NCI-H2107 treated with DMSO at 0.1 percent for 48 hours (cell line): Measurements from ENCODE around the gene PTGES2.
"Not testable (repeated sequence)": the region's sequence is repeated elsewhere in the genome, so short reads cannot be mapped to it uniquely, and the experiment has no call there.

ENCODE experiments used
- DNase-seq: peaks from one replicate; lab custom pipeline; 2025; ENCODE audit not compliant: unreplicated experiment; lab: John Stamatoyannopoulos, UW

Gene PTGES2

DNA sequence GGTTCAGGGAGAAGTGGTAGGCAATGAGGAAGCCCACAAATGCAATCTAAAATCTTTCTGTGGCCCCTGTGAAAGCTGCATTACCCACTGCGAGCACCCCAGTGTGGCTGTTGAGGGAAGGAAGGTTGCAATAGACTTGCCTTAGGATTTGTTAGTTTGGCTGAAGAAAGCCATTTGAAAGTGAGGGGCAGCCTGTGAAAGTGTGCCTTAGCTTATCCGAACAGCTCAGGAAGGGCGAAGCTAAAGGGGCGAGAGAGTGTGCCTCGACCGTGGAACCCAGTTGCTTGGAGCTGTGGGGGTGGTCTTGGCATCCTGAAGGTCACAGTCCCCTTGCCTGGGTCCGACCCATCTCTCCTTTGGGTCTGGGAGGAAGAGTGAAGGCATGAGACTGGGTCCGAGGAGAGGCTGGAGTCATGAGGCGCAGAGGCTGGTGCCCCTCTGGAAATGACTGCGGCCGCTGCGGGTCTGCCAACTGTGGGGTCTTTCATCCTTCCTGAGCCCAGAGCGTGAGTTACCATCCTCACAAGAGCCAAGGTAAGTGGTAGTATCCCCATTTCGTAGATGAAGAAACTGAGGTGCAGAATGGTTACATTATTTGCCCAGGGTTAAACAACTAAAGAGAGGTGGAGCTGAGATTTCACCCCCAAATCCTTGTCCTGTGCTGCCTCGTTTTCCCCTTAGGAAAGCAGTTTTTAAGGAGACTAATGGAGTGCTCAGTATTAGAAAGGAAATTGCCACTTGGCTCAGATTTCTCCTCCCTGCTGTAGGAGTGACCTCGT, 35.1 kb downstream of the PTGES2 start:
- no peak for DNase-seq

DNA sequence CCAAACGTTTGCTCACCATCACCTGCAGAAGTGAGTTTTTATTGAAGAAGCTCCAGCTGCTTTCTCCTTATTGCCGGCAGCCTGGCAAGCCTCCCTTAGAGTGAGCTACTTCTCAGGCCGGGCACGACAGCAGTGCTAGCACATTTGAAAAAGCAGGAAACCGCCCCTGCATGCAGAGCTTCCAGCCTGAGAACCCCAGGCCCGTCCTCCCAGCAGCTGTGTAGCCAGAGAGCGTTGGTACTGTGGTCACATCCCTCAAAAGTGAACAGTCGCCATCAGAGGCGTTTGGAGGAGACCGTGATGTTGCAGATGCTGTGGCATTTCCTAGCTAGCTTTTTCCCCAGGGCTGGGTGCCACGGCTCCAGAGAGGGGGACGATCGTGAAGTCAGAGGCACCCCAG, 36.0 kb downstream of the PTGES2 start:
- DNase-seq = no peak

DNA sequence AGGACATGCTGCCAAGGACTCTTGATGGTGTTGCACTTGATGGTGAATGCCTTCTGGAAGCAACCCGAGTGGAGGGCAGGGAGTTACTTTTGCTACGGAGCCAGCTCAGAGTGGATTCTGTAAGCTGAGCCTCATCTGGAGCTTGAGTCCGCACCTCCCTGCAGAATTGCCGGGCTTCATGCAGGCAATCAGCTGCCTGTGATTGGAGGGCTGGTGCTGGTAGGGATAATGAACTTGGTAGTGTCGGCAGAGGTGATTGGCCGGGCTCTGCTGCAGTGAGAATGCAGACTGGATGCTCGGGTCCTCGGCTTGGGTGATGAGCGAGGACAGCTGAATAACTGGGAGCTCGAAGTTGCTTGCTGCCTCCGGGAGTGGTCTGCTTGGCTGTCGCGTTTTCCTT, 36.4 kb downstream of the PTGES2 start:
- peak; percentile 83 for DNase-seq

DNA sequence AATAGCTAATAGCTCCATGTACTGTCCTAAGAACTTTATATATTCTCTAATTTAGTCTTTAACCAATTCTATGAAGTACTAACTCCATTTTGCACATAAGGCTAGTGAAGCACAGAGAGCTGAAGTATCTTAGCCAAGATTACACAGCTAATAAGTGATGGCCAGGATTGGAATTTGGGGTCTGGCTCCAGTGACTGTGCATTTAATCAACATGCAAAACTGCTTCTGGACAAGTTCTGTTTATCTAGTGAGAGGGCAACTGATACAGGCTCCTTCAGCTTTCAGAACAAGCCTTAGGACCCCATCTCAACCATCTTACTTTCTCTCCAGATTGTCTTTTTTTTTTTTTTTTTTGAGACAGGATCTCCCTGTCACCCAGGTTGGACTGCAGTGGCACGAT, 38.2 kb downstream of the PTGES2 start:
- DNase-seq = no peak

DNA sequence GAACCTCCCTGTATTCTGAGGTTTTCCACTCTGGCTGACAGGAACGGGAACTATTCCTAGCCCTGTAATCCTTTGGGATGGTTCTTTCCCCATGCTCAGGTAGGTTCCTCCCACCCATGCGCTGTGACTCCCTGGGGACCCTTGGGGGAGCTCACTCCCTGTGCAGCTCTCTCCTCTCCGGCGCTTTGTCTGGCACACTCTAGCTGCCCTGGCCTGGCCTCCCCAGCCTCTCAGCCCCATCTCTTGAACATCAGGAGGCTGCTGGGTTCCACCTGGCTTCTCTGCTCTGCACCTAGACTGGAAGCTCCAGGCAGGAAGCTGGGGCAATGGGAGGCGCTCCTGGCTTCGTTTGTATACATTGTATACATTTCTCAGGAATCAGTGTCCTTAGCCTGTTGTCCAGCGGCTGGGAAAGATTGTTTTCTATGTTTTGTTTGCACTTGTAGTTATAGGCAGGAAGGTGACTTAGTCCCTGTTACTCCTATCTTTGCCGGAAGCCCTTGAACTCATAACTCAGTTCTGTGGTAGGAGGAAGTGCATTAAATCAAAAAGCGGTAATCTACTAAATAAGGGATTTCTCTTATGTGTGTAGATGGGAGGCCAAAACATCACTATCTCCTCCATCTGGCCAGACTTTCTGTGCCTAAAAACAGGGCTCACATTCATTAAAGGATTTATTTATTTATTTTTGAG, 39.1 kb downstream of the PTGES2 start:
- peak; percentile 63 for DNase-seq

DNA sequence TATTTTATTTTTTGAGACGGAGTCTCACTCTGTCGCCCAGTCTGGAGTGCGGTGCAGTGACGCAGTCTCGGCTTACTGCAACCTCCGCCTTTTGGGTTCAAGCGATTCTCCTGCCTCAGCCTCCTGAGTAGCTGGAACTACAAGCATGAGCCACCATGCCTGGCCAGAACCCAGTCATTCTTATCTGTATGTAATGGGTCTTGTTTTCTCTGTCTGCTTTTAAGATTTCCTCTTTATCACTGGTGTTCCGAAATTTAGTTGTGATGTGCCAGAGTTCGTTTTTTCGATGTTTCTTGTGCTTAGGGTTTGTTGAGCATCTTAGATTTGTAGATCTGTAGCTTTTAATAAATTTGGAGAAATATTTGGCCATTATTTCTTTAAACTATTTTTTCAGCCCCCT, 40.3 kb downstream of the PTGES2 start:
- no peak for DNase-seq

DNA sequence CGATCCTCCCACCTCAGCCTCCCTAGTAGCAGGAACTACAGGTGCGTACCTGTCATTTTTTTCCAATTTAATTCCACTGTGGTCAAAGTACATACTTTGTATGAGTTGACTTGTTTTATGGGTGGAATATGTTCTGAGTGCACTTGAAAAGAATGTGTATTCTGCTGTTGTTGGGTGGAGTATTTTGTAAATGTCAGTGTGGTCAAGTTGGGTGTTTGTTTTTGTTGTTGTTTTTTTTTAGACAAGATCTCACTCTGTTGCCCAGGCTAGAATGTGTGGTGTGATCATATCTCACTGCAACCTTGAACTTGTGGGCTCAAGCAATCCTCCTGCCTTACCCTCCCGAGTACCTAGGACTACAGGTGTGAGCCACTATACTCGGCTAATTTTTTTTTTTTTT, 41.6 kb downstream of the PTGES2 start:
- no peak for DNase-seq

DNA sequence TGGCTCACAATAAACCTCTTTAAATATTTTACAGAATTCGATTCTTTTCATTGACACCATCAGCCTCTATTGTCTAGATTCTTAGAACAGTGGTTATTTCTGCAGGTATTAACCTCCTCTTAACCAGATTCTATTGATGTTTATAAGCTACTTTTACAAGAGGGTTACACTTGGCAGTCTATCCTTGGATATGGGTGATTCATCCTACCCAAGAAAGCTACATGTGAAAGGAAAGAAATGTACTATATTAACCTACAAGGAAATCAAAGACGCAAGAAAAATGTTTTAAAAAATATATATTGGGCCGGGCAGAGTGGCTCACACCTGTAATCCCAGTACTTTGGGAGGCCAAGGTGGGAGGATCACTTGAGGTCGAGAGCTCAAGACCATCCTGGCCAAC, 42.8 kb downstream of the PTGES2 start:
- no peak for DNase-seq

DNA sequence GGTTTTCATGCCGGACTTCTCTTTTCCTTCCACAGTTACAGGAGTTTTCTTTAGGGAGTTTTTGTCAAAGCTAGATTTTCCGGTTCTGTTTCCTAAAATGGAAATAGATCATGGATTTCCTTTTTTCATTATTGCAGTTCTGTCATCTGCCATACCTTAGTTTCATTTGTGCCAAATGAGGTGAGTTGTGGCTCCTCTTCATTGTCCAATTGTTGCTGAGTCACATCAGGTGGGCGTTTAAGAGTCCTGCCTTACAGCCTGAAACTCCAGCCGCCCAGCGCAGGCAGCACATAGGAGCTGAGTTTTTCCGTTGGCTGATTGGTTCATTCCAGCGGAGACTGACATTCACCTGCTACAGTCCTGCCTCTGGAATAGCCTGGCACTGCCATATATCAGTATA, 45.4 kb downstream of the PTGES2 start:
- no peak for DNase-seq

DNA sequence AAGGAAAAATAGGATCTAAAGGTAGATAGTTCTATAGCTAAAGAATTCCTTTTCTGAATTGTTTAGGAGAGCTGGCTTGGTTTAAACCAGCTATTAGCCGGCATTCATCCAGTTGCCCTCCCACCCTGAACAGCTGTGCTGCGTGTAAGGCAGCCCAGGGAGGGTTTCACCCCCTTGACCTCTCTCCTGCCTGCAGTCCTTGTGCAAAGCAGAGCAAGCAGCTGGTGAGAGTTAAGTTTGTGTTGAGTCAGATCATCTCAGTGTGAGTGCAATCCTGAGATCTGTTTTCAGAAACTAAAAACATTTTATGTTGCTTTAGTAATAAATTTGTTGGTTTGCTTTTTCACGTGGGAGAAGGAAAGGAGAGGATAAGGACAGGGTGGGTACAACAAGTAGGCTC, 46.5 kb downstream of the PTGES2 start:
- DNase-seq = no peak

DNA sequence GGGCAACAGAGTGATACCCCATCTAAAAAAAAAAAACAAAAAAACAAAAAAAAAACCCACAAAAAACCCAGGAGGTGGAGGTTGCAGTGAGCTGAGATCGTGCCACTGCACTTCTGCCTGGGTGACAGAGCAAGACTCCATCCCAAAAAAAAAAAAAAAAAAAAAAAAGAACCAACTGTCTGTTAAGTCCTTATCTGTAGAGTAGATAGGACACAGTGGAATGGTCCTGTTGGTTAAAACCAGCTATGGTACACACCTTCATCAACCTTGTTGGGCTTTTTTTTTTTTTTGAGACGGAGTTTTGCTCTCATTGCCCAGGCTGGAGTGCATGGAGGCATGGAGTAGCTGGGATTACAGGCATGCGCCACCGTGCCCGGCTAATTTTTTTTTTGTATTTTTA, 47.3 kb downstream of the PTGES2 start:
- no peak for DNase-seq

DNA sequence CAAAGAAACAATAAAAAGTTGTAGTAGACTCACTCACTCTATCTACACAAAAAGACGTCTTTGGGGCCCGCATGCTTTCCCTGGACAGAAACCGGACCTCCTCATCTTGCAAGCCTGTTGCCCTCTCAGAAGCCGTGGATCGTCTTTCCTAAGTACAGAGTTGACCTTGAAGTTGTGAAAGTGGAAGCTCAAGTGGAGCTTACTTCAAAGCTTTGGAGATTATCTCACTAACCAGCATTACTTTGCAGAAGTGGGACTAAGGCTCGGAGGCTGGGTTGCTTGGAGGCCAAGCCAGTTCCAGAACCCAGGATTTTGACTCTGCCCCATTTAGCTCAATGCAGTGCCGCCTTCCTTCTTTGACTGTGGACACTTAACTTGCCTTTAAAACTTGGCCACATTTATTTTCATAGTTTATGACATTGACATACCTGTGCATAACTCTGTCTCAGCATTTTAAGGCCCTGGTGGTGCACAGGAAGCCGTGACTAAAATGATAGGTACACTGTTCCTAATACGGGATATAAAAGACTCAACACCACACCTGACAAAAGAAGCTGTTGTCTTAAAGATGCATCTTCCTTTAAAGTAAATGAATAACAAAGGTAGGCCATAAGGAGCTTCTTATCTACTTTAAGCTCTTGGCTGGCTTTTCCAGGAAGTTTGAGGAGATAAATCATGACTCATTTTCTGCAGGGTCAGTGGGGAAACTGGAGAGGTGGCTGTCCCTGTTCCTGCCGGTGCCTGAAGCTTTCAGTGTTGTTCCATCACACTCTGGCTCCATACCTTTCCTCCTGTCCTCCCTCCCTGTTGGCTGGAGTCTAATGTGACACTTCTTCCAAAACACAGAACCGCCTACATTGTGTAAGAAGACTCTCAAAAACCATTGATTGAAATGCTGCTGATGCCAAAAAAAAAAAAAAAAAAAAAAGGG, 48.8 kb downstream of the PTGES2 start:
- no peak for DNase-seq

DNA sequence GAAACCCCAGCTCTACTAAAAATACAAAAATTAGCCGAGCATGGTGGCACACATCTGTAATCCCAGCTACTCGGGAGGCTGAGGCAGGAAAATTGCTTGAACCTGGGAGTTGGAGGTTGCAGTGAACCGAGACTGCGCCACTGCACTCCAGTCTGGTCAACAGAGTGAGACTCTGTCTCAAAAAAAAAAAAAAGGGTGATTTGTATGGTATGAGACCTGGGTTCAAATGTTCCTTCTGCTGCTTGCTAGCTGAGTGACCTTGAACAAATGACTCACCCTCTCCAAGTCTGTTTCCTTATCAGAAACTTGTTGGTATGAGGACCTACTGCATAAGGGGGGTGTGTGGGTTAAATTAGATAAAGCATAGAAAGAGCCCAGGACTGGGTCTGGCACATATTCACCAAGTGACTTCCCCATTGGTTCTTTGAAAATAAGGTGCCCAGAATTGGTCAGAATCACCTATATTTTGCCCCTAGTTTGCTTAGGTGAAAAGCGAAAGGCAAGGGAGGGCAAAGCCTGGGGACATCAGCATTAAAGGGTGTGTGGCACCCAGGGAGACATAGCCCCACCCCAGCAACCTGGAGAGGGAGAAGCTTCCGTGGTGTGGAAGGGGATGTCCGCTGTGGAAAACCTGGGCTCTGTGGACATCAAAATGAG, 49.6 kb downstream of the PTGES2 start:
- DNase-seq = no peak

DNA sequence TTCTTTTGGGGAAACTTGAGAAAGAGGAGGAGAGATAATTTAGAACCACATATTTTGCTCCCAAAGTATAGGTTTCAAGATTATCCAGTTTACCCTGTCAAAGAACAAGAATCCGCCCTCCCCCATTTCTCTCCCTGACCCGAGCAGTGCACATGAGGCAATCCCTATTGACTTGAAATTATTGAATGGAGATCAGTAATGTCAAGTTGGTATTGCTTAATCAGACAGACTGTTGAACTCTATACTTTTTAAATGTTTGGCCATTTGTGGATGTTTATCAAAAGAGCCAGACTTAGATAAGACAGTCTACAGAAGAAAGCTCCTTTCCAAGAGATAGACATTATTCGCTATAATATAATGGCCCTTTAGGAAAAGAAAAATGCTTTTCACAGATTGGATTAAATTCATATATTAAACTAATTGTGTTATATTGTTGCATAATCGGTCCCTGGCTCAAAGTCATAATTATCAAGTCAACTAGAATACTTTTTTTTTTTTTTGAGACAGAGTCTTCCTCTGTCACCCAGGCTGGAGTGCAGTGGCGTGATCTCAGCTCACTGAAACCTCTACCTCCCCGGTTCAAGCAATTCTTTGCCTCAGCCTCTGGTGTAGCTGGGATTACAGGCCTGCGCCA, 54.2 kb downstream of the PTGES2 start:
- no peak for DNase-seq

DNA sequence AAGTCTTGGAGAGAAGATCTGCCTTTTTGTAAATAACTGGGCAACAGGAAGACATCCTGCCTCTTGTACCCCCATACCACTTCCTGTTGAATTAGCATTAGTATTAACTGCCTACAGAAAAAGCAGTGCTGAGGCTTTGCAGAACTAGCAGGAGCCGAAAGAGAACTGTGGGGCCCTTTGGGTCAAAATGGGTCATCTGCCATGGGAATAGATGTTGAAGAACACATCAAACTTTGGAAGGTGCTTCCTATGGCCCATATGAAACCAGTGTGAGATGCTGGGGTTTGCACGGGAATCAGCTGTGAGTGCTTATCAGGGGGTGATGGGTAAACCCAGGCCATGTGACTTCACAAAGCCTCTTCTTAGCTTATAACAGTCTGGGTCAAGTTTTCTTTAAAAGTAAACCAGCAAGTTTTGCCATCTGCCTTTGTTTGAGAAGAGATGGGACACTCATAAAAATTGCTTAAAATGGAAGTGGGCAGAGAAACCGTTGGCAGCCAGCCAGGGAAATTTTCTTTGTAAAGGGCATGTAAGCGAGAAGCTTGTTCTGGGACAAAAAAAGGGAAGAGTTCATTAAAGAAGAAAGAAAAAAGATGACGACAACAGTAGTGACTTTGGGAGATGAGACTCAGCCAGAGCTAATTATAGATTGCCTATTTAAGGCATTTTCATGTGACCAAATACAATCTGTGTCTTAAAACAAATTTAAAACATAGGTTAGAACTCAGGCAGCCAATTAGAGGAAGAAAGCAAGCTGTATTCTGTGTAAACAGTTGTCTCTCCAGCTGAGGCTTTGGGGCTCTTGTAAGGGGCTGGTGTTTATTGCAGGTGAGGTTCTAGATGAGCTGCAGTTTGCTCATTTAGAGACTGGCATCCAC, 55.1 kb downstream of the PTGES2 start:
- DNase-seq = peak; percentile 60

DNA sequence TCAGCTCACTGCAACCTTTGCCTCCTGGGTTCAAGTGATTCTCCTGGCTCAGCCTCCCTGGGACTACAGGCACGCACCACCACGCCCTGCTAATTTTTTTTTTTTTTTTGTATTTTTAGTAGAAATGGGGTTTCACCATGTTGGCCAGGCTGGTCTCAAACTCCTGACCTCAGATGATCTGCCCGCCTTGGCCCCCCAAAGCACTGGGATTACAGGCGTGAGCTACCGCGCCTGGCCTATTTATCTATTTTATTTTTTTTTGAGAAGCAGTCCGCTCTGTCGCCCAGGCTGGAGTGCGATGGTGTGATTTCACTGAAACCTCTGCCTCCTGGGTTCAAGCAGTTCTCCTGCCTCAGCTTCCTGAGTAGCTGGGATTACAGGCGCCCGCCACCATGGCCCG, 56.1 kb downstream of the PTGES2 start:
- not testable (repeated sequence) for DNase-seq

DNA sequence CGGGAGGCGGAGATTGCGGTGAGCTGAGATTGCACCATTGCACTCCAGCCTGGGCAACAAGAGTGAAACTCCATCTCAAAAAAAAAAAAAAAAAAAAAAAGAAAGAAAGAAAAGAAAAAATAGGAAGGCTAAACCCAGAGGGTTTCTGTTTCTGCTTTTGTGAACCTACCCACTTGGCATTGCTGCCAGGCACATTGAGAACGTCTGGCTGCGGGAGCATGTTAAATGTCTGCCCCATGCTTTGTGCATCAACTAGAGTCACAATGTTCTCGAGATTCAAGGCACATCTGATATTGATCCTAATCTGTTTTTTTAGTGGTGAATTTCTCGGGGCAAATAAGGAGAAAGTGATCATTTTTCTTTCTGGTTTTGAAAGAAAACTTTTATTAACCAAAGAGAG, 56.7 kb downstream of the PTGES2 start:
- DNase-seq = no peak
